ENCODE measurements around the gene GALE.

Gene GALE

DNA sequence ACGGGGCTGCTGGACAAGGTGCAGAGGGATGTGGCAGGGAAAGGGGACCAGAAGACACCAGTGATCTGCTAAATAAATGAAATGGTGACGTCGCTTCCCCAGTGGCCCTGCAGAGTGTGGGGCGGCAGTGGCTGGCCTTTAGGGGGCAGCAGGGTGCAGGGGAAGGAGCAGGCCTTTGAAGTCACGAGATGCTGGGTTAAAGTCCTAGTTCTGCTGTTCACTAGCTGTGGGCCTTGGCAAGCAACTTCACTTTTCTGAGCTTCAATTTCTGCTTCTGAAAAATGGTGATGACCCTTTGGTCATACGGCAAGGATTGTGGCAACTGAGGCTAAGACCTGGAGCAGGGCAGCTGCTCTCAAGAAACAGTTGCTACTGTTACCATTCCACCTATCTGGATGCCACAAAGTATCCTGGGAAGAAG lies 9.2 kb upstream of the GALE start:
- peaks cover 11% of the 10 kb centered on the region; the same call in 1 of the 2 replicates for H3K36me3 ChIP-seq (ENCODE audit: insufficient read depth, low read length)
- no peaks in the 10 kb centered on the region for H3K79me2 ChIP-seq (ENCODE audit: insufficient read depth, low read length)
- no peak overlapping the region for H3K9ac ChIP-seq (ENCODE audit: low read length)
- no peaks in the 10 kb centered on the region for H4K20me1 ChIP-seq (ENCODE audit: insufficient read depth, low read length)
- H3K4me1 ChIP-seq (ENCODE audit: insufficient read depth, low read length, severe bottlenecking) = peaks cover 13% of the 10 kb centered on the region
- no peak overlapping the region for H3K4me2 ChIP-seq (ENCODE audit: low read length)
- H2AFZ ChIP-seq (ENCODE audit: low read length) = no peak overlapping the region
- TF ChIP-seq, protein P1, sequence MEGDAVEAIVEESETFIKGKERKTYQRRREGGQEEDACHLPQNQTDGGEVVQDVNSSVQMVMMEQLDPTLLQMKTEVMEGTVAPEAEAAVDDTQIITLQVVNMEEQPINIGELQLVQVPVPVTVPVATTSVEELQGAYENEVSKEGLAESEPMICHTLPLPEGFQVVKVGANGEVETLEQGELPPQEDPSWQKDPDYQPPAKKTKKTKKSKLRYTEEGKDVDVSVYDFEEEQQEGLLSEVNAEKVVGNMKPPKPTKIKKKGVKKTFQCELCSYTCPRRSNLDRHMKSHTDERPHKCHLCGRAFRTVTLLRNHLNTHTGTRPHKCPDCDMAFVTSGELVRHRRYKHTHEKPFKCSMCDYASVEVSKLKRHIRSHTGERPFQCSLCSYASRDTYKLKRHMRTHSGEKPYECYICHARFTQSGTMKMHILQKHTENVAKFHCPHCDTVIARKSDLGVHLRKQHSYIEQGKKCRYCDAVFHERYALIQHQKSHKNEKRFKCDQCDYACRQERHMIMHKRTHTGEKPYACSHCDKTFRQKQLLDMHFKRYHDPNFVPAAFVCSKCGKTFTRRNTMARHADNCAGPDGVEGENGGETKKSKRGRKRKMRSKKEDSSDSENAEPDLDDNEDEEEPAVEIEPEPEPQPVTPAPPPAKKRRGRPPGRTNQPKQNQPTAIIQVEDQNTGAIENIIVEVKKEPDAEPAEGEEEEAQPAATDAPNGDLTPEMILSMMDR (IDR thresholded peaks at IDR 0.05; ENCODE audit: low read length) = peak; percentile 96
- no peak for TF ChIP-seq EZH2 (IDR thresholded peaks at IDR 0.05; ENCODE audit: borderline replicate concordance, low read length)
- no peaks in the 10 kb centered on the region for H3F3A ChIP-seq (ENCODE audit: insufficient read depth, low read length)
- no peak overlapping the region for H3K4me3 ChIP-seq (ENCODE audit: low read depth, low read length, poor library complexity, severe bottlenecking)
- no peaks in the 10 kb centered on the region for H3K9me3 ChIP-seq (ENCODE audit: low read length)
- peak overlapping the region; percentile 37 for H3K27ac ChIP-seq (ENCODE audit: low read depth, low read length, poor library complexity, severe bottlenecking)
- no peaks in the 10 kb centered on the region for H3K27me3 ChIP-seq (ENCODE audit: insufficient read depth, low read length)
- H3K9me2 ChIP-seq (ENCODE audit: low read depth, low read length) = no peaks in the 10 kb centered on the region

DNA sequence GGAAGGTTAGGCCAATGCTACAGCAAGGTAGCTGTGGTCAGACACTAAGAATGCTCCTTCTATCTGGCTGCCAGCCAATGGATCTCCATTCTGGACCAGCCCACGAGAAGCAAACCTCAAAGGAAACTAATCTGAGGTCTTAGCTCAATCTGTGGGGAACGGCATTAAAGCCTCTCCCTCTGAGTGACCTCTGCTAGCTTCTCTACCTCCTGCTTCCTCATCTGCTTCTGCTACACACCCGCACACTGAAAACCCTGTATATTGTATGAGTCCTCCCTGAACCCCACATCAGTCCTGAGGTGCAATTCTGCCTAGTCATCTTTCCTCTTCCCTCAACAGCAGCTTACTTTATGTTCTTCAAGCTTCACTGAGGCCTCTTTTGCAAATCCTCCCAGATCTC lies 6.9 kb upstream of the GALE start:
- Histone ChIP-seq H3K4me1 (ENCODE audit: insufficient read depth, low read length, severe bottlenecking) (peaks cover 13% of the 10 kb centered on the region), H3K4me3 (ENCODE audit: low read depth, low read length, poor library complexity, severe bottlenecking) (no peak overlapping the region), H3K9me3 (ENCODE audit: low read length) (no peaks in the 10 kb centered on the region), H3K36me3 (ENCODE audit: insufficient read depth, low read length) (peaks cover 4% of the 10 kb centered on the region; the same call in 1 of the 2 replicates), H3K4me2 (ENCODE audit: low read length) (no peak overlapping the region), H3F3A (ENCODE audit: insufficient read depth, low read length) (no peaks in the 10 kb centered on the region), H3K27me3 (ENCODE audit: insufficient read depth, low read length) (no peaks in the 10 kb centered on the region), H3K27ac (ENCODE audit: low read depth, low read length, poor library complexity, severe bottlenecking) (no peak overlapping the region), H4K20me1 (ENCODE audit: insufficient read depth, low read length) (no peaks in the 10 kb centered on the region), H3K9me2 (ENCODE audit: low read depth, low read length) (no peaks in the 10 kb centered on the region), H2AFZ (ENCODE audit: low read length) (no peak overlapping the region), H3K79me2 (ENCODE audit: insufficient read depth, low read length) (no peaks in the 10 kb centered on the region), H3K9ac (ENCODE audit: low read length) (no peak overlapping the region)
- TF ChIP-seq, protein P1 (IDR thresholded peaks at IDR 0.05; ENCODE audit: low read length) = no peak
- no peak for TF ChIP-seq EZH2 (IDR thresholded peaks at IDR 0.05; ENCODE audit: borderline replicate concordance, low read length)

DNA sequence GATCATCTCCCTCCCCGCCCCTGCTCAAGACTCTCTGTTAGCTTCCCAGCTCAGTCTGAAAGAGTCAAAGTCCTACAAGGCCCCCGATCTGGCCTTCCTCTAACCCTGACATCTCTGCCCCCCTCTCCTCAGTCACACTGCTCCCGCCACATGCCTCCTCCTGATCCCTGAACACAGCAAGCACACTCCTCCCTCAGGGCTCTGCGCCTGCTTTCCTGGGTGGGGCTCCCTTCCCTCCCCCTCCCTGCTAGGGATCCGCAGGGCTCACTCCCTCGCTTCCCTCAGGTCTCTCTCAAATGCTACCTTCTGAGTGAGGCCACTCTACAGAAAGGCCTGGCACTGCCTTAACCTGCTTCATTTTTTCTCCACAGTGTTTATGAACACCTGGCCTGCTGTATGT lies 5.7 kb upstream of the GALE start:
- no peaks in the 10 kb centered on the region for H4K20me1 ChIP-seq (ENCODE audit: insufficient read depth, low read length)
- no peak overlapping the region for H3K9ac ChIP-seq (ENCODE audit: low read length)
- H2AFZ ChIP-seq (ENCODE audit: low read length) = no peak overlapping the region
- H3K4me3 ChIP-seq (ENCODE audit: low read depth, low read length, poor library complexity, severe bottlenecking) = no peak overlapping the region
- TF ChIP-seq, protein P1 (IDR thresholded peaks at IDR 0.05; ENCODE audit: low read length) = no peak
- no peak for TF ChIP-seq EZH2 (IDR thresholded peaks at IDR 0.05; ENCODE audit: borderline replicate concordance, low read length)
- H3K4me1 ChIP-seq (ENCODE audit: insufficient read depth, low read length, severe bottlenecking) = peaks cover 18% of the 10 kb centered on the region
- peaks cover 4% of the 10 kb centered on the region; the same call in 1 of the 2 replicates for H3K36me3 ChIP-seq (ENCODE audit: insufficient read depth, low read length)
- no peaks in the 10 kb centered on the region for H3F3A ChIP-seq (ENCODE audit: insufficient read depth, low read length)
- no peak overlapping the region for H3K4me2 ChIP-seq (ENCODE audit: low read length)
- no peaks in the 10 kb centered on the region for H3K9me3 ChIP-seq (ENCODE audit: low read length)
- no peak overlapping the region for H3K27ac ChIP-seq (ENCODE audit: low read depth, low read length, poor library complexity, severe bottlenecking)
- no peaks in the 10 kb centered on the region for H3K79me2 ChIP-seq (ENCODE audit: insufficient read depth, low read length)
- H3K9me2 ChIP-seq (ENCODE audit: low read depth, low read length) = no peaks in the 10 kb centered on the region
- H3K27me3 ChIP-seq (ENCODE audit: insufficient read depth, low read length) = no peaks in the 10 kb centered on the region

All from OCI-LY1 (cell line).